Mucosa of rectum (tissue), 2 donors: ENCODE data around the gene SLC4A11.

Experiments used
- H3K27ac ChIP-seq, 2 donors: one replicate each; pipeline ENCODE4 v1.7.0; 2013; ENCODE audit warnings: inconsistent platforms in 2 of 2, low read depth in 2 of 2, low read length in 2 of 2
- H3K27me3 ChIP-seq, 2 donors: one replicate each; pipeline ENCODE4 v1.7.0; 2013; ENCODE audit warnings: low read length in 2 of 2; ENCODE audit not compliant: control insufficient read depth in 2 of 2, insufficient read depth in 2 of 2
- H3K36me3 ChIP-seq, 2 donors: one replicate each; pipeline ENCODE4 v1.7.0; 2013; ENCODE audit warnings: low read length in 2 of 2; ENCODE audit not compliant: control insufficient read depth in 2 of 2, insufficient read depth in 2 of 2
- H3K4me1 ChIP-seq, 2 donors: one replicate each; pipeline ENCODE4 v1.7.0; 2013; ENCODE audit warnings: low read length in 2 of 2, mild to moderate bottlenecking in 1 of 2; ENCODE audit not compliant: control insufficient read depth in 2 of 2, insufficient read depth in 2 of 2
- H3K4me3 ChIP-seq, 2 donors: one replicate each; pipeline ENCODE4 v1.7.0; 2013; ENCODE audit warnings: low read length in 2 of 2
- H3K9ac ChIP-seq, 2 donors: one replicate each; pipeline ENCODE4 v1.7.0; 2013; ENCODE audit warnings: low read length in 2 of 2, low read depth in 1 of 2, mild to moderate bottlenecking in 1 of 2
- H3K9me3 ChIP-seq, 2 donors: one replicate each; pipeline ENCODE4 v1.7.0; 2013; ENCODE audit warnings: low read length in 2 of 2; ENCODE audit not compliant: control insufficient read depth in 2 of 2
- donor health status: healthy.
- donor health status: Normal muscosa, but diverticular disease.

SLC4A11 gene

GRCh38 chr20:3204124-3204794 lies 34.7 kb downstream of the SLC4A11 start, which contains the start of gene DDRGK1:
DDRGK1 (minus strand) TSS chr20:3204682; CDS start chr20:3204627, 55 bp downstream.
- Histone ChIP-seq H3K27ac (peak within 1 kb of the TSS; percentile 91 to 92), H3K9ac (peak within 1 kb of the TSS; percentile 87 to 92), H3K4me3 (peak within 1 kb of the TSS; percentile 93 to 98), H3K4me1 (peaks cover 14 to 17% of the 10 kb centered on the region in 2 donors), H3K27me3 (no peaks in the 10 kb centered on the region), H3K36me3 (peaks cover 11 to 19% of the 10 kb centered on the region in 2 donors), H3K9me3 (no peaks in the 10 kb centered on the region)

GRCh38 chr20:3203315-3204123 lies 35.5 kb downstream of the SLC4A11 start:
- peaks cover 15 to 23% of the 10 kb centered on the region in 2 donors for H3K36me3 ChIP-seq
- H3K9me3 ChIP-seq = no peaks in the 10 kb centered on the region
- peak overlapping the region; percentile 91 to 92 for H3K27ac ChIP-seq
- peaks cover 14% of the 10 kb centered on the region in 2 donors for H3K4me1 ChIP-seq
- H3K4me3 ChIP-seq = peak overlapping the region; percentile 93 to 98
- H3K27me3 ChIP-seq = no peaks in the 10 kb centered on the region
- peak overlapping the region; percentile 87 to 92 for H3K9ac ChIP-seq

- peak overlapping the region; percentile 87 to 92 for H3K9ac ChIP-seq
- peak overlapping the region; percentile 93 to 98 for H3K4me3 ChIP-seq
- peaks cover 15 to 23% of the 10 kb centered on the region in 2 donors for H3K36me3 ChIP-seq
- peaks cover 14% of the 10 kb centered on the region in 2 donors for H3K4me1 ChIP-seq
- H3K27ac ChIP-seq = peak overlapping the region in 1 of 2 donors; percentile 92
- H3K9me3 ChIP-seq = no peaks in the 10 kb centered on the region
- H3K27me3 ChIP-seq = no peaks in the 10 kb centered on the region
Observed at GRCh38 chr20:3202965-3203314, 36.0 kb downstream of the SLC4A11 start.

- Histone ChIP-seq H3K9me3 (no peaks in the 10 kb centered on the region), H3K27ac (no peak overlapping the region), H3K36me3 (peaks cover 22 to 36% of the 10 kb centered on the region in 2 donors), H3K4me3 (no peak overlapping the region), H3K27me3 (no peaks in the 10 kb centered on the region), H3K9ac (no peak overlapping the region), H3K4me1 (peaks cover 14% of the 10 kb centered on the region in 2 donors)
Observed at GRCh38 chr20:3199976-3200755, 38.8 kb downstream of the SLC4A11 start.

GRCh38 chr20:3199206-3199605 lies 39.8 kb downstream of the SLC4A11 start:
- H3K36me3 ChIP-seq = peaks cover 31 to 45% of the 10 kb centered on the region in 2 donors
- no peak overlapping the region for H3K27ac ChIP-seq
- H3K9me3 ChIP-seq = no peaks in the 10 kb centered on the region
- no peak overlapping the region for H3K9ac ChIP-seq
- no peak overlapping the region for H3K4me3 ChIP-seq
- no peaks in the 10 kb centered on the region for H3K27me3 ChIP-seq
- H3K4me1 ChIP-seq = peaks cover 14% of the 10 kb centered on the region in 2 donors

- no peaks in the 10 kb centered on the region for H3K27me3 ChIP-seq
- peaks cover 57 to 70% of the 10 kb centered on the region in 2 donors for H3K36me3 ChIP-seq
Observed at GRCh38 chr20:3195590-3196237, 43.3 kb downstream of the SLC4A11 start.

GRCh38 chr20:3194617-3195280 lies 44.2 kb downstream of the SLC4A11 start:
- H3K27me3 ChIP-seq = no peaks in the 10 kb centered on the region
- no peak overlapping the region for H3K9ac ChIP-seq
- no peak overlapping the region for H3K27ac ChIP-seq
- H3K4me3 ChIP-seq = no peak overlapping the region
- no peaks in the 10 kb centered on the region for H3K9me3 ChIP-seq
- H3K4me1 ChIP-seq = no peaks in the 10 kb centered on the region
- peaks cover 55 to 70% of the 10 kb centered on the region in 2 donors for H3K36me3 ChIP-seq

More at GRCh38 chr20:3195590-3196237, 43.3 kb downstream of the SLC4A11 start:
- Histone ChIP-seq H3K4me1 (no peaks in the 10 kb centered on the region), H3K27ac (no peak overlapping the region), H3K9ac (no peak overlapping the region), H3K4me3 (no peak overlapping the region), H3K9me3 (no peaks in the 10 kb centered on the region)

- H3K27me3 ChIP-seq = no peaks in the 10 kb centered on the region
- H3K4me3 ChIP-seq = no peak overlapping the region
- H3K4me1 ChIP-seq = no peaks in the 10 kb centered on the region
- H3K9me3 ChIP-seq = no peaks in the 10 kb centered on the region
- H3K36me3 ChIP-seq = peaks cover 48 to 66% of the 10 kb centered on the region in 2 donors
- H3K27ac ChIP-seq = no peak overlapping the region
- no peak overlapping the region for H3K9ac ChIP-seq
Observed at GRCh38 chr20:3193806-3194616, 45.0 kb downstream of the SLC4A11 start.
